ENCODE measurements around the gene RTKN. TPM values are rescaled to one million over a fixed set of nuclear protein-coding genes. Genes with fewer than 3 reads are reported as not detected.

Gene RTKN
- total and polyA plus RNA-seq, 2 of the 13 experiments (the other 11 are each of a cell fraction or from before 2014, with no cell fraction given), result 159 to 166 TPM

DNA sequence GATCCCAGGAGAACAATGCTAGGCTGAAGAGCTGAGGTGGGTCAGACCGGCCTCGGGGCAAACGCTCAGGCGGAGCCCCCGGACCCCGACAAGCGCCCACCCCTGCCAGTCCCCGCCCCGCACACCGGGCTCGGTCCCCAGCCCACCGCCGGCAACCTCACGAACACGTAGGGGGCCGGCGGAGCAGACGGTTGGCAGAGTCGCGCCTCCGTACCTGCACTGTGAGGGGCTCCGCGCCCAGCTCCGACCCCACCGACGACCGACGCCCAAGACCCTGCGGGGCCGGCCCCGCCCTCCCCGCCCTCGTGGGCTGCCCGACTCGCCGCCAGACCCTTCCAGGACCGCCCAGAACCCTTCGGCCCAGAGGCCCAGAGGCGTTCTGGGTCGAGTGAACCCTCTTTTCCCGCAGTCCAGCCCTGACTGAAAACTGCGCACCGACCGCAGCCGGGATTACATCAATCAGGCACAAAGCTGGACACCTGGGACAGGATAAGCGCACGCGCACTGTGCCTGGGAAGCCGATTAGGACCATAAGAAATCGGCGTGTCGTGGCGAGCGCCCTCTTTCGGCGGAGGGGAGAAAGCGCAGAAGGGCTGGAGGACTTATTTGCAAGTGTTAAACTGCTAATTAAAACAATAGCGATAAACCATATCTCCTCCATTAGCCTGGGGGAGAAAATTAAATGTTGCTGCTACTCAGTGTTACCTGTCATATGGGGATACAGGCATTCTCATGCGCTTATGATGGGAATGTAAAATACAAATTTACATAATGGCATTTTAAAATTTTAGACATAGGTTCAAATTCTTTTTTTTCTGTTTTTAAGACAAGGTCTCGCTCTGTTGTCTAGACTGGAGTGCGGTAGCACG lies 49.9 kb downstream of the RTKN start (continued):
- TF ChIP-seq GZF1 (CRISPR knock-in tag; IDR thresholded peaks at IDR 0.05) (no peak), KDM4B (CRISPR knock-in tag; IDR thresholded peaks at IDR 0.05) (no peak; the same call in 1 of the 2 replicates), SRSF9 (IDR thresholded peaks at IDR 0.05; ENCODE audit: borderline replicate concordance, insufficient read depth, low read depth, low read length, poor library complexity, severe bottlenecking) (no peak), PBX2 (CRISPR knock-in tag; IDR thresholded peaks at IDR 0.05) (no peak), ZSCAN22 (CRISPR knock-in tag; IDR thresholded peaks at IDR 0.05) (no peak), MED13 (CRISPR knock-in tag; IDR thresholded peaks at IDR 0.05) (0 out of 2 replicates have a peak, but pooled peaks have one; percentile 47), HDAC2 (CRISPR knock-in tag; IDR thresholded peaks at IDR 0.05) (no peak; the same call in none of the 2 replicates), ZNF431 (CRISPR knock-in tag; IDR thresholded peaks at IDR 0.05; ENCODE audit: borderline replicate concordance, low read depth) (no peak), MXI1 (IDR thresholded peaks at IDR 0.05; ENCODE audit: borderline replicate concordance, low read depth, low read length) (peak; percentile 83; the same call in 1 of the 3 replicates), IKZF1 (IDR thresholded peaks at IDR 0.05) (no peak), PATZ1 (CRISPR knock-in tag; IDR thresholded peaks at IDR 0.05) (peak; percentile 60), ZNF775 (CRISPR knock-in tag; IDR thresholded peaks at IDR 0.05; ENCODE audit: borderline replicate concordance) (no peak), ZNF101 (CRISPR knock-in tag; IDR thresholded peaks at IDR 0.05; ENCODE audit: borderline replicate concordance, low read depth) (no peak), TOPORS (CRISPR knock-in tag; IDR thresholded peaks at IDR 0.05) (peak; percentile 64; the same call in 1 of the 2 replicates), RORA (CRISPR knock-in tag; IDR thresholded peaks at IDR 0.05) (no peak), MTF2 (CRISPR knock-in tag; IDR thresholded peaks at IDR 0.05; ENCODE audit: borderline replicate concordance) (no peak), ZNF564 (CRISPR knock-in tag; IDR thresholded peaks at IDR 0.05) (no peak), ZNF670 (CRISPR knock-in tag; IDR thresholded peaks at IDR 0.05; ENCODE audit: borderline replicate concordance) (peak; percentile 74; the same call in 1 of the 2 replicates)
- TF ChIP-seq, protein P1, sequence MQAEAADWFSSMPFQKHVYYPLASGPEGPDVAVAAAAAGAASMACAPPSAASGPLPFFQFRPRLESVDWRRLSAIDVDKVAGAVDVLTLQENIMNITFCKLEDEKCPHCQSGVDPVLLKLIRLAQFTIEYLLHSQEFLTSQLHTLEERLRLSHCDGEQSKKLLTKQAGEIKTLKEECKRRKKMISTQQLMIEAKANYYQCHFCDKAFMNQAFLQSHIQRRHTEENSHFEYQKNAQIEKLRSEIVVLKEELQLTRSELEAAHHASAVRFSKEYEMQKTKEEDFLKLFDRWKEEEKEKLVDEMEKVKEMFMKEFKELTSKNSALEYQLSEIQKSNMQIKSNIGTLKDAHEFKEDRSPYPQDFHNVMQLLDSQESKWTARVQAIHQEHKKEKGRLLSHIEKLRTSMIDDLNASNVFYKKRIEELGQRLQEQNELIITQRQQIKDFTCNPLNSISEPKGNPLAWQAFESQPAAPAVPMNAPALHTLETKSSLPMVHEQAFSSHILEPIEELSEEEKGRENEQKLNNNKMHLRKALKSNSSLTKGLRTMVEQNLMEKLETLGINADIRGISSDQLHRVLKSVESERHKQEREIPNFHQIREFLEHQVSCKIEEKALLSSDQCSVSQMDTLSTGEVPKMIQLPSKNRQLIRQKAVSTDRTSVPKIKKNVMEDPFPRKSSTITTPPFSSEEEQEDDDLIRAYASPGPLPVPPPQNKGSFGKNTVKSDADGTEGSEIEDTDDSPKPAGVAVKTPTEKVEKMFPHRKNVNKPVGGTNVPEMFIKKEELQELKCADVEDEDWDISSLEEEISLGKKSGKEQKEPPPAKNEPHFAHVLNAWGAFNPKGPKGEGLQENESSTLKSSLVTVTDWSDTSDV (CRISPR knock-in tag; IDR thresholded peaks at IDR 0.05), result no peak
- TF ChIP-seq, protein P2, sequence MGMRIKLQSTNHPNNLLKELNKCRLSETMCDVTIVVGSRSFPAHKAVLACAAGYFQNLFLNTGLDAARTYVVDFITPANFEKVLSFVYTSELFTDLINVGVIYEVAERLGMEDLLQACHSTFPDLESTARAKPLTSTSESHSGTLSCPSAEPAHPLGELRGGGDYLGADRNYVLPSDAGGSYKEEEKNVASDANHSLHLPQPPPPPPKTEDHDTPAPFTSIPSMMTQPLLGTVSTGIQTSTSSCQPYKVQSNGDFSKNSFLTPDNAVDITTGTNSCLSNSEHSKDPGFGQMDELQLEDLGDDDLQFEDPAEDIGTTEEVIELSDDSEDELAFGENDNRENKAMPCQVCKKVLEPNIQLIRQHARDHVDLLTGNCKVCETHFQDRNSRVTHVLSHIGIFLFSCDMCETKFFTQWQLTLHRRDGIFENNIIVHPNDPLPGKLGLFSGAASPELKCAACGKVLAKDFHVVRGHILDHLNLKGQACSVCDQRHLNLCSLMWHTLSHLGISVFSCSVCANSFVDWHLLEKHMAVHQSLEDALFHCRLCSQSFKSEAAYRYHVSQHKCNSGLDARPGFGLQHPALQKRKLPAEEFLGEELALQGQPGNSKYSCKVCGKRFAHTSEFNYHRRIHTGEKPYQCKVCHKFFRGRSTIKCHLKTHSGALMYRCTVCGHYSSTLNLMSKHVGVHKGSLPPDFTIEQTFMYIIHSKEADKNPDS (CRISPR knock-in tag; IDR thresholded peaks at IDR 0.05), result no peak
- TF ChIP-seq, protein P3, sequence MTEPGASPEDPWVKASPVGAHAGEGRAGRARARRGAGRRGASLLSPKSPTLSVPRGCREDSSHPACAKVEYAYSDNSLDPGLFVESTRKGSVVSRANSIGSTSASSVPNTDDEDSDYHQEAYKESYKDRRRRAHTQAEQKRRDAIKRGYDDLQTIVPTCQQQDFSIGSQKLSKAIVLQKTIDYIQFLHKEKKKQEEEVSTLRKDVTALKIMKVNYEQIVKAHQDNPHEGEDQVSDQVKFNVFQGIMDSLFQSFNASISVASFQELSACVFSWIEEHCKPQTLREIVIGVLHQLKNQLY (CRISPR knock-in tag; IDR thresholded peaks at IDR 0.05), result 0 out of 2 replicates have a peak, but pooled peaks have one; percentile 24
